ENCODE data around the gene PGGT1B.

- TF ChIP-seq CTCF (IDR thresholded peaks at IDR 0.05) (no peak), POLR2A (IDR thresholded peaks at IDR 0.05) (no peak)
Observed at GRCh38 chr5:115241881-115242642, 20.6 kb downstream of the PGGT1B start.
